A549 (cell line): Measurements from ENCODE around the gene NRARP. TPM values are rescaled to one million over a fixed set of nuclear protein-coding genes. Genes with fewer than 3 reads are reported as not detected.

Experiments used
- ATAC-seq, 2 experiments: fragments of 200-7000 bp in 1 of 2; fragments of >200 bp in 1 of 2; cut with Nextera tagmentation in 1 of 2; cut with Tn5 transposase in 1 of 2; 3 replicates each; pipeline versions ENCODE4 v1.8.0 to v1.9.1; 2018 to 2020; ENCODE audit warnings: mild to moderate bottlenecking in 1 of 2, moderate library complexity in 1 of 2
- CTCF ChIA-PET: fragments of 300-600 bp; sonication (Branson Sonifier 250); formaldehyde crosslinking; extraction: SDS; loops from one replicate; lab custom pipeline; 2021; ENCODE audit warnings: antibody characterized with exemption, inconsistent platforms; lab: Yijun Ruan, JAX
- POLR2A ChIA-PET: fragments of 350-600 bp; formaldehyde crosslinking; extraction: SDS; loops from one replicate; lab custom pipeline; 2021; ENCODE audit warnings: antibody characterized with exemption, inconsistent platforms; lab: Yijun Ruan, JAX
- DNase-seq, 2 experiments: peaks; one replicate each; pipeline versions ENCODE4 v3.0.0 to v3.0.0-alpha.2; 2011 to 2016; ENCODE audit warnings: low read depth in 1 of 2, low spot score in 1 of 2
- FAIRE-seq: peaks from 2 replicates; lab custom pipeline; 2011; peaks lifted over from hg19 to GRCh38; lab: Jason Lieb, UNC
- H3K27ac ChIP-seq, 2 experiments: fragments of >200 bp; sonication (Bioruptor Twin); formaldehyde crosslinking; 3 replicates each; pipeline ENCODE4 v1.5.1; 2016 to 2017
- H3K4me1 ChIP-seq: fragments of >200 bp; sonication (Bioruptor Twin); formaldehyde crosslinking; 3 replicates; pipeline ENCODE4 v1.6.1; 2016
- H3K4me2 ChIP-seq: fragments of >200 bp; sonication (Bioruptor Twin); formaldehyde crosslinking; 3 replicates; pipeline ENCODE4 v1.6.1; 2016
- H3K4me3 ChIP-seq: fragments of >200 bp; sonication (Bioruptor Twin); formaldehyde crosslinking; 3 replicates; pipeline ENCODE4 v1.5.1; 2016
- H3K9me3 ChIP-seq: fragments of >200 bp; sonication (Bioruptor Twin); formaldehyde crosslinking; 3 replicates; pipeline ENCODE4 v1.6.1; 2016
- CBX2 ChIP-seq: fragments of 200-600 bp; sonication (generic); IDR thresholded peaks from 2 replicates; pipeline ENCODE4 v1.6.1; 2016; ENCODE audit warnings: low read depth, mild to moderate bottlenecking, borderline replicate concordance
- CHD2 ChIP-seq: fragments of 150-350 bp; IDR thresholded peaks from 2 replicates; pipeline ENCODE4 v1.6.1; 2014; ENCODE audit warnings: low read length; ENCODE audit not compliant: partially characterized antibody
- GATA3 ChIP-seq: IDR thresholded peaks from 2 replicates; pipeline ENCODE4 v1.6.1; 2012; ENCODE audit warnings: borderline replicate concordance
- HDAC2 ChIP-seq: fragments of 200-600 bp; sonication (generic); IDR thresholded peaks from 2 replicates; pipeline ENCODE4 v1.6.1; 2016
- HEYL ChIP-seq: fragments of 250-450 bp; sonication (Bioruptor Pico); IDR thresholded peaks from 2 replicates; pipeline ENCODE4 v1.8.0; 2021; ENCODE audit warnings: mild to moderate bottlenecking, moderate library complexity
- HMGXB4 ChIP-seq: fragments of 250-450 bp; sonication (Bioruptor Pico); IDR thresholded peaks from 2 replicates; pipeline ENCODE4 v1.5.0; 2021; ENCODE audit warnings: mild to moderate bottlenecking, moderate library complexity, borderline replicate concordance
- JUNB ChIP-seq: fragments of >200 bp; sonication (Bioruptor Twin); formaldehyde crosslinking; IDR thresholded peaks from 2 replicates; pipeline ENCODE4 v1.6.1; 2016
- MAFK ChIP-seq: fragments of 450-650 bp; IDR thresholded peaks from 2 replicates; pipeline ENCODE4 v1.6.1; 2014; ENCODE audit not compliant: partially characterized antibody
- MAX ChIP-seq: IDR thresholded peaks from 2 replicates; pipeline ENCODE4 v1.6.1; 2012
- NPAS2 ChIP-seq: fragments of 250-450 bp; sonication (Bioruptor Pico); IDR thresholded peaks from 2 replicates; pipeline ENCODE4 v1.8.0; 2022; ENCODE audit warnings: mild to moderate bottlenecking, moderate library complexity, borderline replicate concordance
- POLR2A ChIP-seq: IDR thresholded peaks from 2 replicates; pipeline ENCODE4 v1.6.1; 2012; ENCODE audit warnings: mild to moderate bottlenecking, low read length
- RAD21 ChIP-seq, 2 experiments: fragments of >200 bp in 1 of 2; sonication (Bioruptor Twin) in 1 of 2; formaldehyde crosslinking in 1 of 2; IDR thresholded peaks in 1 of 2; conservative IDR thresholded peaks in 1 of 2; 2 replicates in 1 of 2; 3 replicates in 1 of 2; pipeline ENCODE4 v1.6.1; 2012 to 2018; ENCODE audit warnings: inconsistent platforms in 1 of 2
- TP53 ChIP-seq: fragments of 250-450 bp; sonication (Bioruptor Pico); IDR thresholded peaks from 2 replicates; pipeline ENCODE4 v1.5.0; 2021; ENCODE audit warnings: mild to moderate bottlenecking, moderate library complexity
- ZC3H11A ChIP-seq: fragments of 450-650 bp; IDR thresholded peaks from 2 replicates; pipeline ENCODE4 v1.6.1; 2014; ENCODE audit warnings: antibody characterized with exemption, mild to moderate bottlenecking
- ZSCAN20 ChIP-seq: fragments of 250-450 bp; sonication (Bioruptor Pico); IDR thresholded peaks from 2 replicates; pipeline ENCODE4 v1.8.0; 2022; ENCODE audit warnings: mild to moderate bottlenecking, moderate library complexity
- WGBS: methylation state at CpG from one replicate; pipeline ENCODE4 v1.1.6; 2017; ENCODE audit errors: missing lambda C conversion rate; 5-methylcytosine and 5-hydroxymethylcytosine counted together
- polyA plus RNA-seq, 4 experiments: library from polyadenylated mRNA; depleted of rRNA in 3 of 4; stranded (reverse); fragments of >200 nt; fragmentation: RNase III in 1 of 4; extraction: RNeasy Plus Mini Kit Qiagen cat#74134 plus additional on column Dnase treatment in 1 of 4; gene quantifications; 2 replicates in 3 of 4; 3 replicates in 1 of 4; pipeline ENCODE4 v1.2.3, GENCODE V29; 2011 to 2017
- TF ChIP-seq, protein P1 (sequence below): fragments of >200 bp; sonication (Bioruptor Twin); formaldehyde crosslinking; IDR thresholded peaks from 3 replicates; pipeline ENCODE4 v1.5.1; 2016
- TF ChIP-seq, protein P2 (sequence below): IDR thresholded peaks from 2 replicates; pipeline ENCODE4 v1.6.1; 2012

NRARP gene
- polyA plus RNA-seq, 2 of the 4 experiments (the other 2 are of a cell fraction) = 1.3 to 5.1 TPM

DNA sequence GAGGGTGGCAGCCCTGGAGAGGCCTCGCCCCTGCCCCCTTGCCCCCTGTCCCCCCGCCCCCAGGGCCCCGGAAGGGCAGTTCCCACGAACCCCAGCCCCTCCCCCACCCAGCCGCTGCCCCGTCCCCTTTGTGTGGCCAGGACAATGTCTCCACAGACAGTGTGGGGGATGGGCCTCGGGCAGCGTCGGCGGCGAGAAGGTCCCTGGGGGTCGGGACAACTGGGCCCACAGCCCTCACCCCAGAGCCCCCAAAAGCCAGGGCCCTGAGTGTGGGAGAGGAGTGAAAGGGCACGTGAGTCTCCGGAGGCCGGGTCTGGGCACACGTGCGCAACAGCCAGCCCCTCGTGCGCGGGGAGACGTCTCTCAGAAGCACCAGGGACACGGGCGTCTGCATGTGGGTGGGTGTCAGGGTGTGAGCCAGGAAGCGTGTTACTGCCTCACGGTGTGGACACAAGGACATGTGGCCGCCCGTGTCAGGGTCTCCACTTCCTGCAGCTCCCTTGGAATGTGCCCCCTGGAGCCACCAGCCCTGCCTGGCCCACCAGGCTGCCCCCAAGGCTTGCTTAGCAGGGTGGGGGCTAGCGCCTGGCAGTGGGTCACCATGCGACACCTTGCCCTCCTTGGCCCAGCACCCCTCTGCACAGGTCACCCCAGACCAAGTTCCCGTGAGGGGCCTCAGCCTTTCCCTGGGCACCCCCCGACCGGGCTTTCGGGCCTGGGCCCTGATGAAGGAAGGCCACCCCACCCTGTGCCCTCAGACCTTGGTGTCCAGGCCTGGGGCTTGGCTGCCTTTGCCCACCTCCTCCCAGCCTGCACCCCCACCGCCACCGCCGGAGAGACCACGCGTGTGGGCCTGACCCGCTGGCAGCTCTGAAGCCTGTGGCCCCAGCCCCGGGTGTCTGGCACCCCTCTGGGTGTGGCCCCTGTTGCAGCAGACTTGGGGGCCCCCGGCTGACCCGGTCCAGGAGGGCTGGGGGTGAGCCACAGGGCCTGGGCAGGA is 12.8 kb upstream of the NRARP start:
- H3K27ac ChIP-seq = peak overlapping the region; percentile 88 to 96

DNA sequence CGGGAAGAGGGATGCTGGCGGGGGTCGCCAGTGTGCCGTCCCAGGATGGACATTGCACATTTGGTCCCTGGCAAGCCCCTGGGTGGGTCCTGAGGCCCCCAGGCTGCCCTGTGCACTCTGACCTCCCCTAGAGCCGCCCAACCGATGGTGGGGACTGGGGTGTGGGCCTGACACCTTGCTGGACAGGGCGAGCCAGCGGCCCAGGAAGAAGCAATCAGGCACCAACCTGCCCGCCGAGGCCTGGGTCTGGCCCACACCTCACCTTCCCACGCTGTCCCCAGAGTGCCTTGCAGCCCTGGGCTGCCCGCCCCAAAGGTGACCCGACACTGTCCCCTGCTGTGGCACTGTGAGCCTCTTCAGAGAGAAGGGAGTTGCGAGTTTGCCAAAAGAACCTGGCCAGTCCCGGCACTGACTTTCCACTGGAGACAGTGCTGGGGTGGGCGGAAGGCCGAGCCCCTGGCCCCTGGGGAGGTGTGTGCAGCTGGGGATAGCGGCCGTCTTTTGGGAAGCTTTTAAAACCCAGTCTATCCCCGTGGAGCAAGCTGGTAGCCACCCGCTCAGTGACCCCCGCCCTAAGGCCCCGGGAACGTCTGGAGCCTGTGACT is 12.0 kb upstream of the NRARP start:
- Histone ChIP-seq H3K4me3 (no peak overlapping the region), H3K27ac (peak overlapping the region in 1 of 2 experiments; percentile 96; a peak in 3 of 6 replicates), H3K4me1 (peaks cover 42% of the 10 kb centered on the region), H3K9me3 (no peaks in the 10 kb centered on the region), H3K4me2 (no peak overlapping the region)
- CTCF ChIA-PET = interaction anchor here (1.3 to 2.3 kb wide), 3 partner anchors 12 to 109 kb away, joined by 4 to 7 read pairs (median 5); partner anchors contain the start of genes EXD3, NOXA1 and NRARP
- FAIRE-seq = no peak
- no peak for ATAC-seq
- POLR2A ChIA-PET = no interaction called here
- peak in 1 of 2 experiments; percentile 20 for DNase-seq
- TF ChIP-seq CHD2 = no peak
- no peak for TF ChIP-seq HEYL (CRISPR knock-in tag)
- no peak for TF ChIP-seq TP53
- no peak for TF ChIP-seq HDAC2
- TF ChIP-seq MAFK = no peak
- TF ChIP-seq, protein P1, sequence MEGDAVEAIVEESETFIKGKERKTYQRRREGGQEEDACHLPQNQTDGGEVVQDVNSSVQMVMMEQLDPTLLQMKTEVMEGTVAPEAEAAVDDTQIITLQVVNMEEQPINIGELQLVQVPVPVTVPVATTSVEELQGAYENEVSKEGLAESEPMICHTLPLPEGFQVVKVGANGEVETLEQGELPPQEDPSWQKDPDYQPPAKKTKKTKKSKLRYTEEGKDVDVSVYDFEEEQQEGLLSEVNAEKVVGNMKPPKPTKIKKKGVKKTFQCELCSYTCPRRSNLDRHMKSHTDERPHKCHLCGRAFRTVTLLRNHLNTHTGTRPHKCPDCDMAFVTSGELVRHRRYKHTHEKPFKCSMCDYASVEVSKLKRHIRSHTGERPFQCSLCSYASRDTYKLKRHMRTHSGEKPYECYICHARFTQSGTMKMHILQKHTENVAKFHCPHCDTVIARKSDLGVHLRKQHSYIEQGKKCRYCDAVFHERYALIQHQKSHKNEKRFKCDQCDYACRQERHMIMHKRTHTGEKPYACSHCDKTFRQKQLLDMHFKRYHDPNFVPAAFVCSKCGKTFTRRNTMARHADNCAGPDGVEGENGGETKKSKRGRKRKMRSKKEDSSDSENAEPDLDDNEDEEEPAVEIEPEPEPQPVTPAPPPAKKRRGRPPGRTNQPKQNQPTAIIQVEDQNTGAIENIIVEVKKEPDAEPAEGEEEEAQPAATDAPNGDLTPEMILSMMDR = no peak
- TF ChIP-seq, protein P2, sequence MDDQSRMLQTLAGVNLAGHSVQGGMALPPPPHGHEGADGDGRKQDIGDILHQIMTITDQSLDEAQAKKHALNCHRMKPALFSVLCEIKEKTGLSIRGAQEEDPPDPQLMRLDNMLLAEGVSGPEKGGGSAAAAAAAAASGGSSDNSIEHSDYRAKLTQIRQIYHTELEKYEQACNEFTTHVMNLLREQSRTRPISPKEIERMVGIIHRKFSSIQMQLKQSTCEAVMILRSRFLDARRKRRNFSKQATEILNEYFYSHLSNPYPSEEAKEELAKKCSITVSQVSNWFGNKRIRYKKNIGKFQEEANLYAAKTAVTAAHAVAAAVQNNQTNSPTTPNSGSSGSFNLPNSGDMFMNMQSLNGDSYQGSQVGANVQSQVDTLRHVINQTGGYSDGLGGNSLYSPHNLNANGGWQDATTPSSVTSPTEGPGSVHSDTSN = no peak
- no peak for TF ChIP-seq RAD21 (conservative IDR thresholded peaks at IDR 0.05 in 1 of 2, IDR thresholded peaks at IDR 0.05 in 1 of 2)
- TF ChIP-seq HMGXB4 (CRISPR knock-in tag) = no peak
- TF ChIP-seq MAX = no peak
- no peak for TF ChIP-seq ZC3H11A
- TF ChIP-seq ZSCAN20 (CRISPR knock-in tag) = no peak
- no peak for TF ChIP-seq GATA3
- no peak for TF ChIP-seq CBX2
- 90% methylated on average over 19 of the region's 24 CpGs for WGBS

More for the DNA sequence above, 12.8 kb upstream of the NRARP start:
- no peaks in the 10 kb centered on the region for H3K9me3 ChIP-seq
- DNase-seq = no peak
- no peak for TF ChIP-seq JUNB
- no peak for TF ChIP-seq GATA3
- TF ChIP-seq POLR2A = no peak
- no peak for TF ChIP-seq NPAS2 (CRISPR knock-in tag)
- no peak for TF ChIP-seq RAD21 (conservative IDR thresholded peaks at IDR 0.05 in 1 of 2, IDR thresholded peaks at IDR 0.05 in 1 of 2)
- TF ChIP-seq, all 56 proteins: peak for 0
- Histone ChIP-seq H3K4me2 (peak overlapping the region; percentile 98), H3K4me1 (peaks cover 42% of the 10 kb centered on the region), H3K4me3 (peak overlapping the region; percentile 45; the same call in 1 of the 3 replicates)
- no peak for FAIRE-seq
- ChIA-PET CTCF (interaction anchor here (1.3 to 2.3 kb wide), 3 partner anchors 13 to 108 kb away, joined by 4 to 7 read pairs (median 5); partner anchors contain the start of genes EXD3, NOXA1 and NRARP), POLR2A (interaction anchor here (2.2 kb wide), 1 partner anchor 13 kb away, joined by 11 read pairs; the partner anchor contains the start of gene NRARP)
- no peak for ATAC-seq
- WGBS = 83% methylated on average over 21 of the region's 42 CpGs
